ENCODE data around the gene SNW1.
"Not testable (repeated sequence)": the region's sequence is repeated elsewhere in the genome, so short reads cannot be mapped to it uniquely, and the experiment has no call there.

SNW1 gene

GRCh38 chr14:77760381-77761204 lies at the start of gene SNW1:
Gene SNW1, minus strand, starts transcription at chr14:77761156. Its CDS starts 29 bp downstream, at chr14:77761127.
- peak within 1 kb of the TSS; percentile 96 for H3K4me3 Mint-ChIP-seq

DNA sequence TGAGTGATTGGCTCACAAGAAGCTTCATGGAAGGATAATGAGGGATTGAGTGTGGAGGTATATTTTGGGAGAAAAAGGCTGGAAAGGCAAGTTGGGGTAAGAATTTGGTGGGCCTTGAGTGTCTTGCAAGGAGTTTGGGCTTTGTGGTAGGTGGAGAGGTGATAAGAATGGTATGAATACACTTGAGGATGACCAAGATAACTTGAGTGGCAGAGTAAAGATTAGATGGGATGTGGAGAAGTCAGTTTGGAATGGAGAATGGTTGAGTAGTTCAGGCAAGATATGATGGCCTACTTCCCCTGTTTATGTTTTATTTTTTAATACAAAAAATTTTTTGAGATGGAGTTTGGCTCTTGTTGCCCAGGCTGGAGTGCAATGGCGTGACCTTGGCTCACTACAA lies 48.1 kb upstream of the SNW1 start:
- H3K36me3 Mint-ChIP-seq = peaks cover 4% of the 10 kb centered on the region
- peaks cover 2% of the 10 kb centered on the region for H3K4me1 Mint-ChIP-seq (ENCODE audit: low read depth)
- H3K4me3 Mint-ChIP-seq = no peak overlapping the region
- no peak overlapping the region for H3K27ac Mint-ChIP-seq
- H3K9me3 Mint-ChIP-seq (ENCODE audit: low read depth) = no peaks in the 10 kb centered on the region
- H3K27me3 Mint-ChIP-seq = no peaks in the 10 kb centered on the region

More at GRCh38 chr14:77760381-77761204, at the start of gene SNW1:
- Mint-ChIP-seq H3K9me3 (ENCODE audit: low read depth) (no peaks in the 10 kb centered on the region), H3K4me1 (ENCODE audit: low read depth) (peaks cover 37% of the 10 kb centered on the region), H3K27me3 (no peaks in the 10 kb centered on the region), H3K36me3 (peaks cover 10% of the 10 kb centered on the region), H3K27ac (peak within 1 kb of the TSS; percentile 98)

DNA sequence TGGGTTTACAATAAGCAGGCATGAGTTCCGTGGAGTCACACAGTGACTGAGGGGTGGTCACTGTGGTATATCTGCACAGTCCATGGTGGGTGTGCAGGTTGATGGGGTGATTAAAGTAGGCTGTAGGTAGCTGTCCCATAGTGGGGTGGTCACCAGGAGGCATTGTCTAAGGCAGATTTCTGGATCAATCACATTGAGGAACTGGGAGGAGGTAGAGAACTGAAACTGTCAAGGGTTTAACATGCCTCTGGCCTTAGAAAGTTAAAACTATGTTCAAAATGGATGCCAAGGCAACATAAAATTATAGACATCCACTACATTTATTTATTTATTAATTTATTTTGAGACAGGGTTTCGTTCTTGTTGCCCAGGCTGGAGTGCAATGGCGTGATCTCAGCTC lies 47.3 kb upstream of the SNW1 start:
- Mint-ChIP-seq H3K36me3 (peaks cover 4% of the 10 kb centered on the region), H3K27me3 (no peaks in the 10 kb centered on the region), H3K4me1 (ENCODE audit: low read depth) (no peaks in the 10 kb centered on the region), H3K9me3 (ENCODE audit: low read depth) (no peaks in the 10 kb centered on the region), H3K4me3 (no peak overlapping the region), H3K27ac (no peak overlapping the region)

GRCh38 chr14:77805706-77806105 lies 44.8 kb upstream of the SNW1 start:
- no peaks in the 10 kb centered on the region for H3K27me3 Mint-ChIP-seq
- H3K4me1 Mint-ChIP-seq (ENCODE audit: low read depth) = no peaks in the 10 kb centered on the region
- no peak overlapping the region for H3K27ac Mint-ChIP-seq
- H3K9me3 Mint-ChIP-seq (ENCODE audit: low read depth) = no peaks in the 10 kb centered on the region
- H3K36me3 Mint-ChIP-seq = peaks cover 4% of the 10 kb centered on the region
- H3K4me3 Mint-ChIP-seq = no peak overlapping the region

DNA sequence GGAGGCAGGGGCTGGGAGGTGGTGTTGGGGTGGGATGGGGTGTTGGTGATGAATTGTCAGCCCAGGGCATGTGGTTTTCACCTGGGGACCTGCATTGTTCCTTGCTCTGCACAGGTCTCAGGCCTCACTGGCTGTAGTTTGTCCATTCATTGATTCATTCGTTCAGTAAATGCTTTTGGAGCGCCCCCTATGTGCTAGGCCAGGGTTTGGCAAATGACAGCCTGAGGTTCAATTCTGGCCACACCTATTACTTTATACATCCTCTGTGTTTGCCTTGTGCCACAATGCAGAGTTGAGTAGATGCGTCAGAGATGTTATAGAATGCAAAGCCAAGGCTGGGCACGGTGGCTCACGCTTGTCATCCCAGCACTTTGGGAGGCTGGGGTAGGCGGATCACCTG lies 43.6 kb upstream of the SNW1 start:
- Mint-ChIP-seq H3K4me3 (no peak overlapping the region), H3K4me1 (ENCODE audit: low read depth) (peaks cover 3% of the 10 kb centered on the region), H3K27ac (no peak overlapping the region), H3K36me3 (peaks cover 4% of the 10 kb centered on the region), H3K27me3 (no peaks in the 10 kb centered on the region), H3K9me3 (ENCODE audit: low read depth) (no peaks in the 10 kb centered on the region)

- Mint-ChIP-seq H3K27ac (peak overlapping the region; percentile 86), H3K36me3 (no peaks in the 10 kb centered on the region)
Measured at GRCh38 chr14:77800814-77801213, 39.9 kb upstream of the SNW1 start.

DNA sequence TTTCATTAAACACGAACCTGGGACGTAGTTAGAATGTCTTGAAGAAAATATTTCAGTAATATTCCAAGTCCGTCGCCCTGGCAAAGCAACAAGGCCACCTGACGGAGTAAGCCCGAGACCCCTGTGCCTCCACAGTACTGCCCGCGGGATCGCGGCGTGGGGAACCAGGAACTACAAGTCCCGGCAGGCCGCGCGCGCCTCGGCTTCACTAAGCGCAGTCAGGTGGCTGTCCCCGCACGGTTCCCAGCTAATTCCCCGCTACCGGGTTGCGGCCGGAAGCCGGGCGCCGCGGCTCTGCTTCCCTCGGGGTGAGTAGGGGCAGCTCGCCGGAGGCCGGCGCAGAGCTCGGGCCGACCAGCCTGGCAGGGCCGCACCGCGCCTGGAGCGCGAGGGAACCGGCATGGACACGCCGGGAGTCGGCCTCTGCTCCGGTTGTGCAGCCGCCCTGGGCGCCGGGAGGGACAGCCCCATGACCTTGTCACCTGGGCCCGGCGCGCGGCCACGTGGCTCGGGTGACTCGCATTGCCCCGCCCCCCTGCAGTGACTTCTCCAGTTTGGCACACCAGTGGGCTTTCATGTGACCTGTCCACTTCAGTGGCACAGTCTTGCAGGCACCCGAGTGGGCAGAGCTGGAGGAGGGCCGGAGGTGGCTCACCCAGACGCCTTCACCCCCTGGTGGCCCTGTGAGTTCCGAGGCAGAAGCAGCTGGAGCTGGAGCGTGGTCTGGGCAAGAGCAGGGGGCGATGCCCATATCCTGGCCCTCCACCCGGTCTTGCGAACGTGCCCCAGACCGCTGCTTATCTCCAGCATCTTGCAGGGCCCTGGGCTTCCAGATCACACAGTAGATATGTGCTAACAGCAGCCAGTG lies 39.1 kb upstream of the SNW1 start, which contains the start of gene ADCK1:
ADCK1 (plus strand) TSS at position 247 of the 868 bp plus-strand sequence. CDS start 18,870 bp downstream, outside the sequence.
- Mint-ChIP-seq H3K27ac (peak within 1 kb of the TSS; percentile 86), H3K9me3 (ENCODE audit: low read depth) (no peaks in the 10 kb centered on the region), H3K36me3 (no peaks in the 10 kb centered on the region), H3K4me1 (ENCODE audit: low read depth) (peaks cover 3% of the 10 kb centered on the region), H3K4me3 (peak within 1 kb of the TSS; percentile 89), H3K27me3 (no peaks in the 10 kb centered on the region)

More at GRCh38 chr14:77800814-77801213, 39.9 kb upstream of the SNW1 start:
- Mint-ChIP-seq H3K27me3 (no peaks in the 10 kb centered on the region), H3K4me1 (ENCODE audit: low read depth) (peaks cover 3% of the 10 kb centered on the region), H3K4me3 (peak overlapping the region; percentile 89), H3K9me3 (ENCODE audit: low read depth) (no peaks in the 10 kb centered on the region)

DNA sequence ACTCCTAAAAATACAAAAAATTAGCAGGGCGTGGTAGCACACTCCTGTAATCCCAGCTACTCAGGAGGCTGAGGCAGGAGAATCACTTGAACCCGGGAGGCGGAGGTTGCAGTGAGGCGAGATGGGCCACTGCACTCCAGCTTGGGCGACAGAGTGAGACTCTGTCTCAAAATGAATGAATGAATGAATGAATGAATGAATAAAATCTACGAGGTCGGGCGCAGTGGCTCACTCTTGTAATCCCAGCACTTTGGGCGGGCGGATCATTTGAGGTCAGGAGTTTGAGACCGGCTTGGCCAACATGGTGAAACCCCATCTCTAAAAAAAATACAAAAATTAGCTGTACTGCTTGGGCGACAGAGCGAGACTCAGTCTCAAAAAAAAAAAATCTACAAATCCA lies 38.5 kb upstream of the SNW1 start:
- H3K27ac Mint-ChIP-seq = peak overlapping the region; percentile 85
- H3K4me1 Mint-ChIP-seq (ENCODE audit: low read depth); H3K9me3 Mint-ChIP-seq (ENCODE audit: low read depth); H3K36me3 Mint-ChIP-seq; H3K27me3 Mint-ChIP-seq: not testable (repeated sequence)
- peak overlapping the region; percentile 86 for H3K4me3 Mint-ChIP-seq

DNA sequence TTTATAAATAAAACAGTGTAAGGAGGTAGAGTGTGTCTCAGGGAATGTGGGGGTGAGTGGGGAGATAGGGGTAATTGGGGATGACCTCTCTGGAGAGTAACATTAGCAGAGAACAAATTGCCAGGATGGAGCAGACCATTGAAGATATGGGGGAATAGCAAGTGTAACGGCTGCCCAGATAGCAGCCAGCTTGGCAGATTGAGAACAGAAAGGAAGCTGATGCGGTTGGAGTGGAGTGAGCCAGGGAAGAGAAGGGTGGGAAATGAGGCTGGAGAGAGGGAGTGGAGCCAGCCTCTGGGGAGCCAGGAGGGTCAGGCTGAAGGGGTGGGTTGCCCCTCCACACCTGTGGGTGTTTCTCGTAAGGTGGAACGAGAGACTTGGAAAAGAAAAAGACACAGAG lies 33.4 kb upstream of the SNW1 start:
- peaks cover 7% of the 10 kb centered on the region for H3K27me3 Mint-ChIP-seq
- no peak overlapping the region for H3K27ac Mint-ChIP-seq
- no peaks in the 10 kb centered on the region for H3K9me3 Mint-ChIP-seq (ENCODE audit: low read depth)
- H3K36me3 Mint-ChIP-seq = no peaks in the 10 kb centered on the region
- H3K4me3 Mint-ChIP-seq = no peak overlapping the region
- H3K4me1 Mint-ChIP-seq (ENCODE audit: low read depth) = no peaks in the 10 kb centered on the region

DNA sequence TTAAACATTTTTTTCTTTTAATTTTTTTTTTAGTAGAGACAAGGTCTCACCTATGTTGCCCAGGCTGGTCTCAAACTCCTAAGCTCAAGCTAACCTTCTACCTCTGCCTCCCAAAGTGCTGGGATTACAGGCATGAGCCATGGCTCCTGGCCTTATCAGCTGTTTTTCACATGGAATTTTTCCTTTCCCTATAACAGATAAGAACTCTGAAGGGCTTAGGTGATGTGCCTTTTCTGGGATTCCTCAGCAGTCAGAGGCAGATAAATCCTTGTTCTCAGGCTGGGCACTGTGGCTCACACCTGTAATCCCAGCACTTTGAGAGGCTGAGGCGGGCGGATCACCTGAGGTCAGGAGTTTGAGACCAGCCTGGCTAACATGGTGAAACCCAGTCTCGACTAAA lies 32.3 kb upstream of the SNW1 start:
- H3K4me3 Mint-ChIP-seq, H3K27me3 Mint-ChIP-seq: not testable (repeated sequence)

GRCh38 chr14:77791225-77791600 lies 30.3 kb upstream of the SNW1 start:
- Mint-ChIP-seq H3K27ac (no peak overlapping the region), H3K36me3 (no peaks in the 10 kb centered on the region), H3K27me3 (peaks cover 7% of the 10 kb centered on the region), H3K9me3 (ENCODE audit: low read depth) (no peaks in the 10 kb centered on the region), H3K4me1 (ENCODE audit: low read depth) (no peaks in the 10 kb centered on the region), H3K4me3 (no peak overlapping the region)

More for the DNA sequence above, 32.3 kb upstream of the SNW1 start:
- H3K36me3 Mint-ChIP-seq; H3K9me3 Mint-ChIP-seq (ENCODE audit: low read depth); H3K27ac Mint-ChIP-seq; H3K4me1 Mint-ChIP-seq (ENCODE audit: low read depth): not testable (repeated sequence)

DNA sequence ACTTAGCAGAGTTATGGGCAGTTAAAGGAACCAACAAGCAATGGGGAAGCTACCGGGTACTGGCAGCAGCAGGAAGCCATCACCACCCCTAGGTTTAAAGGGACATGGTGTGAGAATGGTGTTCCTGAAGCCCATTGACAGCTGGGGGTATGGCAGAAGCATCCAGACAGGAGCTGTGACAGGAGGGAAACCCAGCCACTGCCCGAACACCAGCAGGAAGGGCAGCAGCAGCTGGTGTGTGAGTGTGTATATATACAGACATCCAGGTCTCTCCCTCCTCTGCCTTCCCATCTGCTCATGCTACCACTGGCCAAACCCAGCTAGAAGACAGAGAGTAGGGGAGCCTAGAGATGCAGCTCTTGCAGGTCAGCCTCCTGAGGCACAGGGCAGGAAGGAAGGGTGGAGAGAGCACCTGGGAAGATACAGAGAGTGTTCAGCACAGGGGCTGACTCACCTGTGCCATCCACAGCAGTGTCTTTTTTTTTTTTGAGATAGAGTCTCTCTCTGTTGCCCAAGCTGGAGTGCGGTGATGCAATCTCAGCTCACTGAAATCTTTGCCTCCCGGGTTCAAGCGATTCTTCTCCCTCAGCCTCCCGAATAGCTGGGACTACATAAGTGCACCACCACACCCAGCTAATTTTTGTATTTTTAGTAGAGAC lies 29.7 kb upstream of the SNW1 start:
- Mint-ChIP-seq H3K4me3 (no peak overlapping the region), H3K9me3 (ENCODE audit: low read depth) (no peaks in the 10 kb centered on the region), H3K27ac (no peak overlapping the region), H3K4me1 (ENCODE audit: low read depth) (no peaks in the 10 kb centered on the region), H3K36me3 (no peaks in the 10 kb centered on the region), H3K27me3 (peaks cover 7% of the 10 kb centered on the region)

DNA sequence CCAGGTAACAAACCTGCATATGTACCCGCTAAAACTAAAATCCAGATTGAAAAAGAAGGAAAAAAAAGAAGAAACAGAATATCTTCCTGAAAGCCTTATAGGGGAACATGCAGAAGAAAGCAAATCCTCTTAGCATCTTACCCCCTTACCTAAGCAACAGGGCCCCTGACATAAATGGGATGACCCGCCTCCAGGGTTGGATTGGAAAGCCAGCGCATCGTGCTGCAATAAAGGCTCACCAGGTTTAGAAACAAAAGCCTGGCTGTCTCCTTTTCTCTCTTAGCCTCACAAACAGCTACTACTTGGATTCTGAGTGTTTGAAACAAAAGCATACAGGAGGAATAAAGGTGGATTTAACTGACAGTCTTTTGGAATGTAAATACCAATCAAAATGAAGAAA lies 25.2 kb upstream of the SNW1 start:
- H3K4me1 Mint-ChIP-seq (ENCODE audit: low read depth) = no peaks in the 10 kb centered on the region
- no peak overlapping the region for H3K4me3 Mint-ChIP-seq
- no peaks in the 10 kb centered on the region for H3K36me3 Mint-ChIP-seq
- H3K27ac Mint-ChIP-seq = no peak overlapping the region
- no peaks in the 10 kb centered on the region for H3K9me3 Mint-ChIP-seq (ENCODE audit: low read depth)
- peaks cover 5% of the 10 kb centered on the region for H3K27me3 Mint-ChIP-seq

GRCh38 chr14:77782202-77782601 lies 21.2 kb upstream of the SNW1 start:
- Mint-ChIP-seq H3K27ac (no peak overlapping the region), H3K27me3 (no peaks in the 10 kb centered on the region), H3K4me1 (ENCODE audit: low read depth) (no peaks in the 10 kb centered on the region), H3K4me3 (no peak overlapping the region), H3K9me3 (ENCODE audit: low read depth) (no peaks in the 10 kb centered on the region), H3K36me3 (no peaks in the 10 kb centered on the region)

DNA sequence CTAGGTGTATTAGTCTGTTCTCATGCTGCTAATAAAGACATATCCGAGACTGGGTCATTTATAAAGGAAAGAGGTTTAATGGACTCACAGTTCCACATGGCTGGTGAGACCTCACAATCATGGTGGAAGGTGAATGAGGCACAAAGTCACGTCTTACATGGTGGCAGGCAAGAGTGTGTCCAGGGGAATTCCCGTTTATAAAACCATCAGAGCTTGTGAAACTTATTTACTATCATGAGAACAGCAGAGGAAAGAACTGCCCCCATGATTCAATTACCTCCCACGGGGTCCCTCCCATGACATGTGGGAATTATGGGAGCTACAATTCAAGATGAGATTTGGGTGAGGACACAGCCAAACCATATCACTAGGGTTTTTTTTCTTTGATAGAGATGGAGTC lies 13.0 kb upstream of the SNW1 start:
- not testable (repeated sequence) for H3K9me3 Mint-ChIP-seq (ENCODE audit: low read depth); H3K36me3 Mint-ChIP-seq; H3K4me1 Mint-ChIP-seq (ENCODE audit: low read depth); H3K4me3 Mint-ChIP-seq; H3K27me3 Mint-ChIP-seq; H3K27ac Mint-ChIP-seq
